ENCODE data around the gene CROCC. TPM values are rescaled to one million over a fixed set of nuclear protein-coding genes. Genes with fewer than 3 reads are reported as not detected.
"Not testable (repeated sequence)": the region's sequence is repeated elsewhere in the genome, so short reads cannot be mapped to it uniquely, and the experiment has no call there.

Gene CROCC
- total RNA-seq, 1 donor from 2014 or later, result 6.8 TPM

DNA sequence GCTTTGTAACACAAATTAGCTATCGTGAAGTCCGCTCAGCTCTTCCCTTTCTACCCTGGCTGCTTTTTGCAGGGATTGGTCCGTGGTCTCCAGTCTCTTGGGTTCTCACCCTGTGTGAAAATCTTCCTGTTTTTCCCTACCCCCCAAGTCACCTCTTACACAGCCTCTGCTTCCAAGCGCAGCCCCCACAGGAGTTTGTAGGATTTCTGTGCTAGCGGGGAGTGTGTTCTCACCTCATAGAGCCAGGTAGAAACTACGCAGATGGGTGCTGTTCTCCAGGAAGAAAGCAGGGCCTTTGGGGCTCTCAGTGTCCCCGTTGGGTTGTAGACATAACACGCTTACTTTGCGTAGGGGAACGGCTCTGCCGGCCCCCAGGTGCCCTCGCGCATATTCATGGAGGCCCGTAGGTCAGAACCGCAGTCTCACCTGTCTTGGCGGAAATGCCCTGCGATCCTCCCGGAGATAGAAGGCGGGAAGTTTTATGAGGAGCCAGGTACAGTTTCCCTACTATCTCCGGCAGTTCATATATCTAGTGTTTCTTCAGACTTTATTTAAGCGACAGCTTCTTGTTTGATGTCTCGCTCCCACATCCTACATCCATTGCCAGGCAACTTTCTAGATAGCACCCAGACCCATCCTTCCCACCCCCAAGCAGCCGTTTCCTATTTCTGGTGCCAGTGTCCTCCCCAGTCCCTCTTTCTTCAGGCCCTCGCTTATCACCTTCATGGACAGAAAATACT, 25.2 kb upstream of the CROCC start:
- Histone ChIP-seq H3K27ac (ENCODE audit: low read depth, low read length) (peak overlapping the region; percentile 86), H3K9ac (ENCODE audit: low read depth in 1 of 3, low read length in 3 of 3) (peak overlapping the region; percentile 46 to 79 (median 68)), H3K4me3 (ENCODE audit: low read length in 3 of 3) (peak overlapping the region; percentile 2 to 63 (median 59)), H3K4me1 (ENCODE audit: control insufficient read depth in 3 of 3, insufficient read depth in 3 of 3, low read length in 3 of 3) (peaks cover 12 to 18% (median 14%) of the 10 kb centered on the region in 3 donors)
- not testable (repeated sequence) for H3K9me3 ChIP-seq (ENCODE audit: control insufficient read depth in 3 of 3, low read length in 3 of 3); H3K36me3 ChIP-seq (ENCODE audit: control insufficient read depth in 3 of 3, insufficient read depth in 3 of 3, low read length in 3 of 3); H3K27me3 ChIP-seq (ENCODE audit: control insufficient read depth in 3 of 3, insufficient read depth in 3 of 3, low read length in 3 of 3)

DNA sequence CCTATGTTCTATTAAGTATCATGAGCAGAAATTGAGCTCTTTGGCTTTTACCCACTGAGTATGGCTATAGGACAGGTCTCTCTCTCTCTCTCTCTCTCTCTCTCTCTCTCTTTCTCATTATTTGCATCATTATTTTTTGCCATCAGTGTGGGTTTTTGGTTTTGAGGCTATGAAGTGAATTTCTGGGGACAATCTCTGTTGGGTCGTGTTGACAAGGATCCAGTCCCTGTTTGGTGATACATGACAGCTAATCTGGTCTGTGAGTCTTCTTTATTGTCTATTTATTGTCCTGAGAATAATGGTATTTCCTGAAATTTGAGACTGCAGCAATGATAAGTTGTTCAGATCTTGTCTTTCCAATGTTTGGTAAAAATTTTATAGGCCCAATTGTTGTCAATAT, 24.1 kb upstream of the CROCC start:
- H3K4me3 ChIP-seq (ENCODE audit: low read length in 3 of 3); H3K9me3 ChIP-seq (ENCODE audit: control insufficient read depth in 3 of 3, low read length in 3 of 3); H3K9ac ChIP-seq (ENCODE audit: low read depth in 1 of 3, low read length in 3 of 3); H3K27ac ChIP-seq (ENCODE audit: low read depth, low read length); H3K36me3 ChIP-seq (ENCODE audit: control insufficient read depth in 3 of 3, insufficient read depth in 3 of 3, low read length in 3 of 3); H3K27me3 ChIP-seq (ENCODE audit: control insufficient read depth in 3 of 3, insufficient read depth in 3 of 3, low read length in 3 of 3): not testable (repeated sequence)
- H3K4me1 ChIP-seq (ENCODE audit: control insufficient read depth in 3 of 3, insufficient read depth in 3 of 3, low read length in 3 of 3), result peaks cover 12 to 18% (median 14%) of the 10 kb centered on the region in 3 donors

DNA sequence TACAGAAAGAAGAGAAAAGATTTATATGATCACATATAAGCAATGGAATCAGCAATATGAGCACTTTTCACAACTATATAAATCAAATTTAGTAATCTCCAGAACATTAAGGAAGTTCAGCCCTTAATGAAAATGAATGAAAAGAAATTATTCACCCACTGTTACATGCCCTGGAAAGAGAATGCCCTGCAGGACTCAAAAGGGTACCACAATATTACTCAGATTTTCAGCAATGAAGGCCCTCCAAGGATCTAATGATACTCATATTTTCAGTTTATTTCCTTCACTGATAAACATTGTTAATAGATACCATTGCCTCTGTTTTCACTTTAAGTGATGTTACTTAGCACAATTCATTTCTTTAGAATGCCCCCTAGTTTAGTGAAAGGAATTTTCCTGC, 23.4 kb upstream of the CROCC start:
- H3K27ac ChIP-seq (ENCODE audit: low read depth, low read length); H3K9ac ChIP-seq (ENCODE audit: low read depth in 1 of 3, low read length in 3 of 3); H3K9me3 ChIP-seq (ENCODE audit: control insufficient read depth in 3 of 3, low read length in 3 of 3); H3K36me3 ChIP-seq (ENCODE audit: control insufficient read depth in 3 of 3, insufficient read depth in 3 of 3, low read length in 3 of 3); H3K27me3 ChIP-seq (ENCODE audit: control insufficient read depth in 3 of 3, insufficient read depth in 3 of 3, low read length in 3 of 3); H3K4me3 ChIP-seq (ENCODE audit: low read length in 3 of 3): not testable (repeated sequence)
- peaks cover 14 to 21% (median 18%) of the 10 kb centered on the region in 3 donors for H3K4me1 ChIP-seq (ENCODE audit: control insufficient read depth in 3 of 3, insufficient read depth in 3 of 3, low read length in 3 of 3)

DNA sequence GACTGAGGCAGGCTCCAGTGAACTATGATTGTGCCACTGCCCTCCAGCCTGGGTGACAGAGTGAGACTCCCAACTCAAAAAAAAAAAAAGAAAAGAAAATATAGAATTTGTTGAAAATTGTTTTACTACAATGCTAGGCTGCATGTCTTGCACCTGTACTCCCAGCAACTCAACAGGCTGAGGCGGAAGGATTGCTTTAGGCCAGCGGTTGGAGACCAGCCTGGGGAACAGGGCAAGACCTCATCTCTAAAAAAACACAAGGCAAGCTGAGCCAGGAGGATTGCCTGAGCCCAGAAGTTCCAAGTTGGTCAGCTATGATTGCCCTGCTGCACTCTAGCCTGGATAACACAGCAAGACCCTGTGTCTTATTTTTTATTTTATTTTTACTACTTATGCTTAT, 22.7 kb upstream of the CROCC start:
- H3K27me3 ChIP-seq (ENCODE audit: control insufficient read depth in 3 of 3, insufficient read depth in 3 of 3, low read length in 3 of 3); H3K9me3 ChIP-seq (ENCODE audit: control insufficient read depth in 3 of 3, low read length in 3 of 3); H3K27ac ChIP-seq (ENCODE audit: low read depth, low read length); H3K36me3 ChIP-seq (ENCODE audit: control insufficient read depth in 3 of 3, insufficient read depth in 3 of 3, low read length in 3 of 3); H3K4me3 ChIP-seq (ENCODE audit: low read length in 3 of 3): not testable (repeated sequence)
- Histone ChIP-seq H3K9ac (ENCODE audit: low read depth in 1 of 3, low read length in 3 of 3) (peak overlapping the region in 1 of 3 donors; percentile 51), H3K4me1 (ENCODE audit: control insufficient read depth in 3 of 3, insufficient read depth in 3 of 3, low read length in 3 of 3) (peaks cover 16 to 26% (median 24%) of the 10 kb centered on the region in 3 donors)

DNA sequence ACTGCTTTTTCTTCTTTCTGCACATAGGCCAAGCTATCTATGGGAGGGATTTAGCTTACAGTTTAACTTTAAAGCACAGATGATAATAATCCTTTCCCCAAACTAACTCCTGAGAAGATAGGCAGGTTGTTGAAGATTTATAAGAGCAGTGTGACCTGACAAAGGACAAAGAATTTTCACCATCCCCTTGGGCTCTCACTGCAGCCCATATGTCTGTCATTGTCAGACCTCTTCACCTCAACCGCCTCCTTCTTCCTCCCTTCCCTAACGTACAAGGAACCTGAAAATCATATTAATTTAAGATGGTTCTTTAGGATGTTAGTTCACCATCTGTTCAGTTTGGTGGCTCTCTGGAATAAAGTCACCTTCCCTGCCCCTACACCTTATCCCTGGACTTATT, 21.0 kb upstream of the CROCC start:
- Histone ChIP-seq H3K9me3 (ENCODE audit: control insufficient read depth in 3 of 3, low read length in 3 of 3) (no peaks in the 10 kb centered on the region), H3K27me3 (ENCODE audit: control insufficient read depth in 3 of 3, insufficient read depth in 3 of 3, low read length in 3 of 3) (no peaks in the 10 kb centered on the region), H3K9ac (ENCODE audit: low read depth in 1 of 3, low read length in 3 of 3) (no peak overlapping the region), H3K27ac (ENCODE audit: low read depth, low read length) (no peak overlapping the region), H3K36me3 (ENCODE audit: control insufficient read depth in 3 of 3, insufficient read depth in 3 of 3, low read length in 3 of 3) (no peaks in the 10 kb centered on the region), H3K4me1 (ENCODE audit: control insufficient read depth in 3 of 3, insufficient read depth in 3 of 3, low read length in 3 of 3) (peaks cover 22 to 31% (median 30%) of the 10 kb centered on the region in 3 donors), H3K4me3 (ENCODE audit: low read length in 3 of 3) (no peak overlapping the region)

DNA sequence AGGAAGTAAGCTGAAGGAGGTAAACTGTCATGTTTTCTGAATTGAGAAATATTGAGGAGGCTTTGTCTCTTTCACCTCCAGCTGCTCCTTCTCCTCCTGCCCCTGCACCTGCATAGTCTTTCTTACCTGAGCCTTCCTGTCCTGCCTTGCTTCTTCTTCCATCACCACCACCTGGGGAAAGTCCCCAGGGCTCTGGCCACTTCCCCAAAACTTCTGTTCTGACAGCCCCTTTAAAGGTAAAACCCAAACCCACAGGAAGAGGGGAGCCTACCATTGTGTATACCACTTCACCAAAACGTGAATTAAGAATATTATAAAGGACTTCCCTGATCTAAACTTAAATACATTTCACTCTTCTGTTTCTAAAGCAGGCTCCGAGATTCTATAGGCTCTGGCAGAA, 20.4 kb upstream of the CROCC start:
- H3K9ac ChIP-seq (ENCODE audit: low read depth in 1 of 3, low read length in 3 of 3); H3K27ac ChIP-seq (ENCODE audit: low read depth, low read length); H3K4me3 ChIP-seq (ENCODE audit: low read length in 3 of 3); H3K9me3 ChIP-seq (ENCODE audit: control insufficient read depth in 3 of 3, low read length in 3 of 3); H3K36me3 ChIP-seq (ENCODE audit: control insufficient read depth in 3 of 3, insufficient read depth in 3 of 3, low read length in 3 of 3); H3K27me3 ChIP-seq (ENCODE audit: control insufficient read depth in 3 of 3, insufficient read depth in 3 of 3, low read length in 3 of 3): not testable (repeated sequence)
- H3K4me1 ChIP-seq (ENCODE audit: control insufficient read depth in 3 of 3, insufficient read depth in 3 of 3, low read length in 3 of 3), result peaks cover 27 to 35% (median 31%) of the 10 kb centered on the region in 3 donors

DNA sequence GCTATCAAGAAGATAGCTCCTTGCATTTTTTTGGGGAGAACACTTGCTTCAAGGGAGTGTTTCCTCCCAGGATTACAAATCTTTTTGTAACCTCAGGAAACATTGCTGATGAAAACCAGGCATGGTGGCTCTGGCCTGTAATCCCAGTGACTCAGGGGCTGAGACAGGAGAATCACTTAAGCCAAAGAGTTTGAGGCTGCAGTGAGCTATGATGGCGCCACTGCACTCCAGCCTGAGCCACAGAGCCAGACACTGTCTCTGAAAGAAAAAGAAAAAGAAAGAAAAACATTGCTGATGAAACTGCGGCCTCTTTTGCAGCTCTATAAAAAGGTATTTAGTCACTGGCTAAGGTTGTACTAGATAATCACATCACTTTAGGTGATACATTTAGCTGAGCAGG, 18.7 kb upstream of the CROCC start:
- H3K4me3 ChIP-seq (ENCODE audit: low read length in 3 of 3), result peak overlapping the region in 1 of 3 donors; percentile 93
- H3K27me3 ChIP-seq (ENCODE audit: control insufficient read depth in 3 of 3, insufficient read depth in 3 of 3, low read length in 3 of 3), result no peaks in the 10 kb centered on the region
- H3K9me3 ChIP-seq (ENCODE audit: control insufficient read depth in 3 of 3, low read length in 3 of 3), result no peaks in the 10 kb centered on the region
- H3K4me1 ChIP-seq (ENCODE audit: control insufficient read depth in 3 of 3, insufficient read depth in 3 of 3, low read length in 3 of 3), result peaks cover 24 to 32% (median 27%) of the 10 kb centered on the region in 3 donors
- peak overlapping the region; percentile 98 for H3K27ac ChIP-seq (ENCODE audit: low read depth, low read length)
- H3K36me3 ChIP-seq (ENCODE audit: control insufficient read depth in 3 of 3, insufficient read depth in 3 of 3, low read length in 3 of 3), result no peaks in the 10 kb centered on the region
- H3K9ac ChIP-seq (ENCODE audit: low read depth in 1 of 3, low read length in 3 of 3), result peak overlapping the region in 1 of 3 donors; percentile 99

DNA sequence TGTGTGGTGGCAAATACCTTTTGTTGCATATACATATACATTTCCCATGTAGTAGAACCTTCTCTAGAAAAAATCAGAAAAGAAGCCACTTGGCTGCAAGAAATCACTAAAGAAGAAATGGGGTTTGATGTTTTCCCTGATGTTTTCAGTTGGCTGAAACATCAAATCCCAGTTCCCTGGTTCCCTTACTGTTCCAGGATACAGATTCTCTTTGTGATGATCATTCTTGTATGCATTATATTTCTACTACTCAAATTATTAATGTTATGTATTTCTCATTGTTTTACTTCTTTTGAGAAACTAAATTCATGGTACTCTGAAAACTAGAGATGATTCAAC, 18.3 kb upstream of the CROCC start:
- peak overlapping the region; percentile 93 to 100 (median 99) for H3K9ac ChIP-seq (ENCODE audit: low read depth in 1 of 3, low read length in 3 of 3)
- H3K27ac ChIP-seq (ENCODE audit: low read depth, low read length), result peak overlapping the region; percentile 98
- no peaks in the 10 kb centered on the region for H3K36me3 ChIP-seq (ENCODE audit: control insufficient read depth in 3 of 3, insufficient read depth in 3 of 3, low read length in 3 of 3)
- peaks cover 24 to 28% (median 27%) of the 10 kb centered on the region in 3 donors for H3K4me1 ChIP-seq (ENCODE audit: control insufficient read depth in 3 of 3, insufficient read depth in 3 of 3, low read length in 3 of 3)
- peak overlapping the region; percentile 86 to 93 (median 90) for H3K4me3 ChIP-seq (ENCODE audit: low read length in 3 of 3)
- H3K9me3 ChIP-seq (ENCODE audit: control insufficient read depth in 3 of 3, low read length in 3 of 3), result no peaks in the 10 kb centered on the region
- H3K27me3 ChIP-seq (ENCODE audit: control insufficient read depth in 3 of 3, insufficient read depth in 3 of 3, low read length in 3 of 3), result no peaks in the 10 kb centered on the region

DNA sequence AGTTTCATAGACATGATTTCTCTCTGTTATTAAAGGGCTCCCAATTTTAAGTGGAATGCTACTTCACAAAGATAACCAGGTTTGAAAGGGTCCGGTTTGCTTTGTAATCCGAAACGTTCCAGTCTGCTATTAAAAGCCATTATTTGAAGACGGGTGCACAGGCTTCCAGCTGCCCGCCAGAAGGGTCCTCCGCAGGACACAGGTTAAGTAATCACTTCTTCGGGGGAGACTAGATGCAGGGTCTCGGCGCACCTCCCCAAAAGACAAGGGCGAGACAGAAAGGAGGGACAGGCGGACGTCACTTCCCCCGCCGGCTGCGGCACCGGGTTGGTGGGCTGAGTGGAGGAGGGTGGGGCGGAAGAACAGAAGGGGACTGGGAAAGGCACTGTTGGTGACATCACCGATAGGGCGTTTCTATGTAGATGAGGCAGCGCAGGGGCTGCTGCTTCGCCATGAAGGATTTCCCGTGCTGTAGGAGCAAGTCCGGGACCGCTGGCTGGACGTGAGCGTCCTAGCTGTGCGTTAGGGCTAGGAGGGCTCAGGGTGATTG, 17.1 kb upstream of the CROCC start:
- Histone ChIP-seq H3K4me3 (ENCODE audit: low read length in 3 of 3) (peak overlapping the region; percentile 86 to 93 (median 90)), H3K9ac (ENCODE audit: low read depth in 1 of 3, low read length in 3 of 3) (peak overlapping the region; percentile 93 to 100 (median 99)), H3K4me1 (ENCODE audit: control insufficient read depth in 3 of 3, insufficient read depth in 3 of 3, low read length in 3 of 3) (peaks cover 21 to 24% (median 21%) of the 10 kb centered on the region in 3 donors), H3K9me3 (ENCODE audit: control insufficient read depth in 3 of 3, low read length in 3 of 3) (no peaks in the 10 kb centered on the region), H3K36me3 (ENCODE audit: control insufficient read depth in 3 of 3, insufficient read depth in 3 of 3, low read length in 3 of 3) (no peaks in the 10 kb centered on the region), H3K27ac (ENCODE audit: low read depth, low read length) (peak overlapping the region; percentile 98), H3K27me3 (ENCODE audit: control insufficient read depth in 3 of 3, insufficient read depth in 3 of 3, low read length in 3 of 3) (no peaks in the 10 kb centered on the region)

DNA sequence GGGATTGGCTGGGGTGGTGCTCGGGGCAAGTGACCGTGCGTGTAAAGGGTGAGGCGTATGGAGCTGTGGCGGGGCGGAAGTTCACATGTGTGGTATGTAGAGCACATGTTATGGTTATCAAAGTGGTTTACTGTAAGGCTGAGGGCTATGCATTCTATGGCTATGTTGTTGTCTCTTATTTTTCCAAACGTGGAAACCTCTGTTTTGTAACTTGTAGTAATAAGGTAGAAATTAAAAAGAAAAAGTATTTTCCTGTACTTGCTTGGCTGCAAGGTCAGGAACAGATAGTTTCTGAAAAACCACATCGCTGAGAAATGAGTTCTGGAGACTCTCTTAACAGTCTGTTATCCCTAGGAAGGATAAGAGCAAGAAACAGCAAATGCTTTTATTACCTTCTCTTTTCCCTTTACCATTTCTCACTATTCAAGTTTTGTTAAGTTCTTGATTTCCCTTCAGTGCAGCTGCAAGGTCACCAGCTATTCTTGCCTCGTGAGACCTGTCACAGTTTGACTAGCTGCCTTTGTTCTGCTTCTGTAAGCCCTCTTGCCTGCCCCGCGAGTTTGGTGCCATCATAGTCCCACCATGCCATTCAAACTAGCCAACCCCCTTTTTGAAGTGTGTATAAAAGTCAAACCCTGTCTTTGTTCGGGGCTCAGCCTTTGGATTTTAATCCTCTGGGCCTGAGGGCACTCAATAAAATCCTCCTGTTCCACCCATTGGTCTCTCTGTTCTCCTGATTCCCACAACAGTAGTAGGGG, 16.4 kb upstream of the CROCC start:
- H3K9ac ChIP-seq (ENCODE audit: low read depth in 1 of 3, low read length in 3 of 3), result peak overlapping the region; percentile 93 to 100 (median 99)

More for the DNA sequence above, 16.4 kb upstream of the CROCC start:
- no peaks in the 10 kb centered on the region for H3K27me3 ChIP-seq (ENCODE audit: control insufficient read depth in 3 of 3, insufficient read depth in 3 of 3, low read length in 3 of 3)
- H3K27ac ChIP-seq (ENCODE audit: low read depth, low read length), result peak overlapping the region; percentile 98
- peak overlapping the region; percentile 86 to 93 (median 90) for H3K4me3 ChIP-seq (ENCODE audit: low read length in 3 of 3)
- H3K4me1 ChIP-seq (ENCODE audit: control insufficient read depth in 3 of 3, insufficient read depth in 3 of 3, low read length in 3 of 3), result peaks cover 21 to 24% (median 21%) of the 10 kb centered on the region in 3 donors
- H3K36me3 ChIP-seq (ENCODE audit: control insufficient read depth in 3 of 3, insufficient read depth in 3 of 3, low read length in 3 of 3), result no peaks in the 10 kb centered on the region
- H3K9me3 ChIP-seq (ENCODE audit: control insufficient read depth in 3 of 3, low read length in 3 of 3), result no peaks in the 10 kb centered on the region

All from skeletal muscle tissue (tissue), 4 donors.